Measurements from ENCODE around the gene TNFRSF11A.

Gene TNFRSF11A

DNA sequence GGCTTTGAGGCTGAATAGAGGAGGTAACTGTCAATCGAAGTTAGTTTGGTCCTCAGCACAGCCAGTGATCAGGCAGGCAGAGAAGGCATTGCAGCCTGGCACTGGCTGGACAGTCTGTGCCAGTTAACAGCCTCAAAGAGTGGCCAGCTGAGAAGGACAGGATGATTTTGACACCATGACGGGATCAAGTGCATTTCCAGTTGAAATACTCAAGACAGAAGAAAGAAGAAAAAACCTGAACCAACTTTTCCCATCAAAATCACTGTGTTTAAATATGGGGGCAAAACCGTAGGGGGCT is 101.0 kb downstream of the TNFRSF11A start:
- Histone ChIP-seq H4K20me1 (ENCODE audit: insufficient read depth, low read length) (no peaks in the 10 kb centered on the region), H3K4me2 (ENCODE audit: insufficient read depth, low read length) (no peak overlapping the region), H3K27ac (ENCODE audit: low read length) (no peak overlapping the region), H3K9me3 (ENCODE audit: insufficient read depth, low read length, severe bottlenecking) (no peaks in the 10 kb centered on the region), H3K4me1 (ENCODE audit: insufficient read depth, low read length) (0 out of 2 replicates have a peak, but pooled peaks cover 2% of the 10 kb centered on the region), H3K36me3 (ENCODE audit: insufficient read depth, low read length) (no peaks in the 10 kb centered on the region), H3K9ac (ENCODE audit: low read depth, low read length) (no peak overlapping the region), H3K79me2 (ENCODE audit: insufficient read depth, low read length) (no peaks in the 10 kb centered on the region), H3K27me3 (ENCODE audit: insufficient read depth, low read length, poor library complexity) (no peaks in the 10 kb centered on the region), H3K4me3 (ENCODE audit: low read depth in 1 of 2, low read length in 2 of 2) (no peak overlapping the region), H2AFZ (ENCODE audit: low read depth, low read length) (no peak overlapping the region)
- ATAC-seq (ENCODE audit: insufficient read depth, low read depth) (no peak), DNase-seq (no peak)
- TF ChIP-seq EZH2 (IDR thresholded peaks at IDR 0.05; ENCODE audit: borderline replicate concordance, low read depth, low read length, severe bottlenecking) = no peak
- TF ChIP-seq, protein P1, sequence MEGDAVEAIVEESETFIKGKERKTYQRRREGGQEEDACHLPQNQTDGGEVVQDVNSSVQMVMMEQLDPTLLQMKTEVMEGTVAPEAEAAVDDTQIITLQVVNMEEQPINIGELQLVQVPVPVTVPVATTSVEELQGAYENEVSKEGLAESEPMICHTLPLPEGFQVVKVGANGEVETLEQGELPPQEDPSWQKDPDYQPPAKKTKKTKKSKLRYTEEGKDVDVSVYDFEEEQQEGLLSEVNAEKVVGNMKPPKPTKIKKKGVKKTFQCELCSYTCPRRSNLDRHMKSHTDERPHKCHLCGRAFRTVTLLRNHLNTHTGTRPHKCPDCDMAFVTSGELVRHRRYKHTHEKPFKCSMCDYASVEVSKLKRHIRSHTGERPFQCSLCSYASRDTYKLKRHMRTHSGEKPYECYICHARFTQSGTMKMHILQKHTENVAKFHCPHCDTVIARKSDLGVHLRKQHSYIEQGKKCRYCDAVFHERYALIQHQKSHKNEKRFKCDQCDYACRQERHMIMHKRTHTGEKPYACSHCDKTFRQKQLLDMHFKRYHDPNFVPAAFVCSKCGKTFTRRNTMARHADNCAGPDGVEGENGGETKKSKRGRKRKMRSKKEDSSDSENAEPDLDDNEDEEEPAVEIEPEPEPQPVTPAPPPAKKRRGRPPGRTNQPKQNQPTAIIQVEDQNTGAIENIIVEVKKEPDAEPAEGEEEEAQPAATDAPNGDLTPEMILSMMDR (IDR thresholded peaks at IDR 0.05; ENCODE audit: borderline replicate concordance, extremely low read depth, low read length, poor library complexity, severe bottlenecking) = no peak

DNA sequence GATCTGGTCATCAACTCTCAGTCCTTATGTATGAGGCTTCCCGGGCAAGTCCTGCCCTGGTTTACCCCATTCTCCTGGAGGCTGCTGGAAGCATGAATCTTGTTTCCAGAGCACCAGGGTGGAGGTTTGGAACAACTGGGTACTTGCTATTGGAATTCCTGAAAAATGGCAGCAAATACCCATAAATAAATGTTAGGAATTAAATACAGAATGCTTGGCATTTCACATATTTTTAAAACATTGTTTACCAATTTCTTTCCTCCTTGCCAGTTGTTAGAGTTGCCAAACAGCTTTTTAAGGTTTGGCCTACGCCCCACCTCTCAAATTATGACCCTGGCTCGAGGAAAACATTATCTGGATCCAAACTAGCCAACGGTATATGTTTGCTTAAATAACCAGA is 107.1 kb downstream of the TNFRSF11A start:
- DNase-seq (no peak), ATAC-seq (ENCODE audit: insufficient read depth, low read depth) (no peak)
- H2AFZ ChIP-seq (ENCODE audit: low read depth, low read length) = no peak overlapping the region
- no peak overlapping the region for H3K27ac ChIP-seq (ENCODE audit: low read length)
- no peaks in the 10 kb centered on the region for H3K9me3 ChIP-seq (ENCODE audit: insufficient read depth, low read length, severe bottlenecking)
- no peak overlapping the region for H3K9ac ChIP-seq (ENCODE audit: low read depth, low read length)
- TF ChIP-seq, protein P1 (IDR thresholded peaks at IDR 0.05; ENCODE audit: borderline replicate concordance, extremely low read depth, low read length, poor library complexity, severe bottlenecking) = no peak
- TF ChIP-seq EZH2 (IDR thresholded peaks at IDR 0.05; ENCODE audit: borderline replicate concordance, low read depth, low read length, severe bottlenecking) = no peak
- peaks cover 10% of the 10 kb centered on the region for H3K27me3 ChIP-seq (ENCODE audit: insufficient read depth, low read length, poor library complexity)
- H3K4me3 ChIP-seq (ENCODE audit: low read depth in 1 of 2, low read length in 2 of 2) = no peak overlapping the region
- no peaks in the 10 kb centered on the region for H3K4me1 ChIP-seq (ENCODE audit: insufficient read depth, low read length)
- H3K79me2 ChIP-seq (ENCODE audit: insufficient read depth, low read length) = no peaks in the 10 kb centered on the region
- H3K36me3 ChIP-seq (ENCODE audit: insufficient read depth, low read length) = no peaks in the 10 kb centered on the region
- H4K20me1 ChIP-seq (ENCODE audit: insufficient read depth, low read length) = no peaks in the 10 kb centered on the region; the same call in 1 of the 2 replicates
- no peak overlapping the region for H3K4me2 ChIP-seq (ENCODE audit: insufficient read depth, low read length)

DNA sequence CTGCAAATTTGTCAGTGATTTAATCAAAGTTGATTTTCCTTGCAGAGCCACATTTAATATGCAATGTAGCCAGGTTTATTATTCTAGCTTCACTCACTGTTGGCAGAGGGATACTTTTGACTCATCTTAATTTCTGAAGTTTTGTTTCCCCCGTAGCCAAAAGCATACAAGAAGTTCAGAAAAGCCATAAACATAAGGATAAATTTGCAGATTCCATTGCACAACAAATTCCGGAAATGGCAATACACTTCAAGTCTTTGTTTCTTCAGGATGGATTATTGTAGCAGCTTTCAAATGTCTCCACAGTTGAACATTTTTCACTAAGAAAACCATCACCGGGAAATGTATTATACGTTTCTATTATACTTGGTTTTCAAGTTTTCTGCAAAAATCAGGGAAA is 109.7 kb downstream of the TNFRSF11A start:
- Histone ChIP-seq H3K79me2 (ENCODE audit: insufficient read depth, low read length) (no peaks in the 10 kb centered on the region), H3K4me2 (ENCODE audit: insufficient read depth, low read length) (no peak overlapping the region), H3K27me3 (ENCODE audit: insufficient read depth, low read length, poor library complexity) (peaks cover 11% of the 10 kb centered on the region), H2AFZ (ENCODE audit: low read depth, low read length) (no peak overlapping the region), H3K9ac (ENCODE audit: low read depth, low read length) (no peak overlapping the region), H3K4me3 (ENCODE audit: low read depth in 1 of 2, low read length in 2 of 2) (no peak overlapping the region), H3K4me1 (ENCODE audit: insufficient read depth, low read length) (no peaks in the 10 kb centered on the region), H3K27ac (ENCODE audit: low read length) (no peak overlapping the region), H3K36me3 (ENCODE audit: insufficient read depth, low read length) (no peaks in the 10 kb centered on the region), H4K20me1 (ENCODE audit: insufficient read depth, low read length) (no peaks in the 10 kb centered on the region; the same call in 1 of the 2 replicates), H3K9me3 (ENCODE audit: insufficient read depth, low read length, severe bottlenecking) (no peaks in the 10 kb centered on the region)
- TF ChIP-seq, protein P1 (IDR thresholded peaks at IDR 0.05; ENCODE audit: borderline replicate concordance, extremely low read depth, low read length, poor library complexity, severe bottlenecking) = no peak
- no peak for TF ChIP-seq EZH2 (IDR thresholded peaks at IDR 0.05; ENCODE audit: borderline replicate concordance, low read depth, low read length, severe bottlenecking)
- no peak for DNase-seq
- ATAC-seq (ENCODE audit: insufficient read depth, low read depth) = no peak
